WTC11 (cell line): ENCODE results near the gene EGFR. TPM values are rescaled to one million over a fixed set of nuclear protein-coding genes. Genes with fewer than 3 reads are reported as not detected.

Source experiments
- AR ChIP-seq: fragments of 250-450 bp; sonication (Bioruptor Pico); IDR thresholded peaks from 2 replicates; pipeline ENCODE4 v1.9.0; 2021; ENCODE audit warnings: mild to moderate bottlenecking
- ESRRA ChIP-seq: sonication (generic); formaldehyde crosslinking; IDR thresholded peaks from 2 replicates; pipeline ENCODE4 v1.8.1; 2022; ENCODE audit warnings: mild to moderate bottlenecking, missing genetic modification reagents, borderline replicate concordance
- FOXJ3 ChIP-seq: sonication (generic); formaldehyde crosslinking; IDR thresholded peaks from 2 replicates; pipeline ENCODE4 v1.9.0; 2021; ENCODE audit warnings: missing genetic modification reagents, mild to moderate bottlenecking, borderline replicate concordance
- IRF1 ChIP-seq: sonication (generic); formaldehyde crosslinking; IDR thresholded peaks from 2 replicates; pipeline ENCODE4 v1.8.0; 2023; ENCODE audit warnings: missing genetic modification reagents
- MYBL2 ChIP-seq: sonication (generic); formaldehyde crosslinking; IDR thresholded peaks from 2 replicates; pipeline ENCODE4 v1.8.1; 2023; ENCODE audit warnings: mild to moderate bottlenecking, moderate library complexity, missing genetic modification reagents
- PRRX2 ChIP-seq: fragments of 250-450 bp; sonication (Bioruptor Pico); IDR thresholded peaks from 2 replicates; pipeline ENCODE4 v1.8.0; 2021; ENCODE audit warnings: mild to moderate bottlenecking
- SP1 ChIP-seq: sonication (generic); formaldehyde crosslinking; conservative IDR thresholded peaks from 2 replicates; pipeline ENCODE4 v1.8.1; 2022; ENCODE audit warnings: missing genetic modification reagents
- STAT6 ChIP-seq: sonication (generic); formaldehyde crosslinking; conservative IDR thresholded peaks from 2 replicates; pipeline ENCODE4 v1.8.1; 2023; ENCODE audit warnings: mild to moderate bottlenecking, low read depth, missing genetic modification reagents, moderate library complexity
- TEAD1 ChIP-seq: sonication (generic); formaldehyde crosslinking; IDR thresholded peaks from 2 replicates; pipeline ENCODE4 v1.8.0; 2022; ENCODE audit warnings: mild to moderate bottlenecking, missing genetic modification reagents
- TP53 ChIP-seq: sonication (generic); formaldehyde crosslinking; IDR thresholded peaks from 2 replicates; pipeline ENCODE4 v1.8.1; 2023; ENCODE audit warnings: mild to moderate bottlenecking, missing genetic modification reagents
- USF1 ChIP-seq: sonication (generic); formaldehyde crosslinking; IDR thresholded peaks from 2 replicates; pipeline ENCODE4 v1.8.0; 2022; ENCODE audit warnings: mild to moderate bottlenecking, missing genetic modification reagents
- ZNF416 ChIP-seq: fragments of 250-450 bp; sonication (Bioruptor Pico); IDR thresholded peaks from 2 replicates; pipeline ENCODE4 v1.9.0; 2021; ENCODE audit warnings: mild to moderate bottlenecking, inconsistent platforms
- total RNA-seq: library from RNA; stranded (reverse); gene quantifications from 3 replicates; pipeline ENCODE4 v1.2.3, GENCODE V29; 2021
- TF ChIP-seq, protein P1 (sequence below): sonication (generic); formaldehyde crosslinking; IDR thresholded peaks from 2 replicates; pipeline ENCODE4 v1.8.1; 2023; ENCODE audit warnings: mild to moderate bottlenecking, missing genetic modification reagents, borderline replicate concordance
- TF ChIP-seq, protein P2 (sequence below): sonication (generic); formaldehyde crosslinking; IDR thresholded peaks from 2 replicates; pipeline ENCODE4 v1.8.0; 2022; ENCODE audit warnings: mild to moderate bottlenecking, missing genetic modification reagents
- TF ChIP-seq, protein P3 (sequence below): sonication (generic); formaldehyde crosslinking; IDR thresholded peaks from 2 replicates; pipeline ENCODE4 v1.8.1; 2022; ENCODE audit warnings: low read depth, mild to moderate bottlenecking, moderate library complexity, missing genetic modification reagents, borderline replicate concordance

Gene EGFR
- total RNA-seq, 1 experiment from 2014 or later: 5.9 TPM

GRCh38 chr7:55128693-55129394 is 110.0 kb downstream of the EGFR start (continued):
- TF ChIP-seq AR (CRISPR knock-in tag): no peak
- TF ChIP-seq, protein P1, sequence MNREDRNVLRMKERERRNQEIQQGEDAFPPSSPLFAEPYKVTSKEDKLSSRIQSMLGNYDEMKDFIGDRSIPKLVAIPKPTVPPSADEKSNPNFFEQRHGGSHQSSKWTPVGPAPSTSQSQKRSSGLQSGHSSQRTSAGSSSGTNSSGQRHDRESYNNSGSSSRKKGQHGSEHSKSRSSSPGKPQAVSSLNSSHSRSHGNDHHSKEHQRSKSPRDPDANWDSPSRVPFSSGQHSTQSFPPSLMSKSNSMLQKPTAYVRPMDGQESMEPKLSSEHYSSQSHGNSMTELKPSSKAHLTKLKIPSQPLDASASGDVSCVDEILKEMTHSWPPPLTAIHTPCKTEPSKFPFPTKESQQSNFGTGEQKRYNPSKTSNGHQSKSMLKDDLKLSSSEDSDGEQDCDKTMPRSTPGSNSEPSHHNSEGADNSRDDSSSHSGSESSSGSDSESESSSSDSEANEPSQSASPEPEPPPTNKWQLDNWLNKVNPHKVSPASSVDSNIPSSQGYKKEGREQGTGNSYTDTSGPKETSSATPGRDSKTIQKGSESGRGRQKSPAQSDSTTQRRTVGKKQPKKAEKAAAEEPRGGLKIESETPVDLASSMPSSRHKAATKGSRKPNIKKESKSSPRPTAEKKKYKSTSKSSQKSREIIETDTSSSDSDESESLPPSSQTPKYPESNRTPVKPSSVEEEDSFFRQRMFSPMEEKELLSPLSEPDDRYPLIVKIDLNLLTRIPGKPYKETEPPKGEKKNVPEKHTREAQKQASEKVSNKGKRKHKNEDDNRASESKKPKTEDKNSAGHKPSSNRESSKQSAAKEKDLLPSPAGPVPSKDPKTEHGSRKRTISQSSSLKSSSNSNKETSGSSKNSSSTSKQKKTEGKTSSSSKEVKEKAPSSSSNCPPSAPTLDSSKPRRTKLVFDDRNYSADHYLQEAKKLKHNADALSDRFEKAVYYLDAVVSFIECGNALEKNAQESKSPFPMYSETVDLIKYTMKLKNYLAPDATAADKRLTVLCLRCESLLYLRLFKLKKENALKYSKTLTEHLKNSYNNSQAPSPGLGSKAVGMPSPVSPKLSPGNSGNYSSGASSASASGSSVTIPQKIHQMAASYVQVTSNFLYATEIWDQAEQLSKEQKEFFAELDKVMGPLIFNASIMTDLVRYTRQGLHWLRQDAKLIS (CRISPR knock-in tag): no peak
- TF ChIP-seq, protein P2, sequence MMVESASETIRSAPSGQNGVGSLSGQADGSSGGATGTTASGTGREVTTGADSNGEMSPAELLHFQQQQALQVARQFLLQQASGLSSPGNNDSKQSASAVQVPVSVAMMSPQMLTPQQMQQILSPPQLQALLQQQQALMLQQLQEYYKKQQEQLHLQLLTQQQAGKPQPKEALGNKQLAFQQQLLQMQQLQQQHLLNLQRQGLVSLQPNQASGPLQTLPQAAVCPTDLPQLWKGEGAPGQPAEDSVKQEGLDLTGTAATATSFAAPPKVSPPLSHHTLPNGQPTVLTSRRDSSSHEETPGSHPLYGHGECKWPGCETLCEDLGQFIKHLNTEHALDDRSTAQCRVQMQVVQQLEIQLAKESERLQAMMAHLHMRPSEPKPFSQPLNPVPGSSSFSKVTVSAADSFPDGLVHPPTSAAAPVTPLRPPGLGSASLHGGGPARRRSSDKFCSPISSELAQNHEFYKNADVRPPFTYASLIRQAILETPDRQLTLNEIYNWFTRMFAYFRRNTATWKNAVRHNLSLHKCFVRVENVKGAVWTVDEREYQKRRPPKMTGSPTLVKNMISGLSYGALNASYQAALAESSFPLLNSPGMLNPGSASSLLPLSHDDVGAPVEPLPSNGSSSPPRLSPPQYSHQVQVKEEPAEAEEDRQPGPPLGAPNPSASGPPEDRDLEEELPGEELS (CRISPR knock-in tag): no peak
- no peak for TF ChIP-seq STAT6
- no peak for TF ChIP-seq TP53 (CRISPR knock-in tag)
- no peak for TF ChIP-seq IRF1 (CRISPR knock-in tag)
- no peak for TF ChIP-seq ZNF416
- no peak for TF ChIP-seq MYBL2 (CRISPR knock-in tag)
- TF ChIP-seq PRRX2 (CRISPR knock-in tag): no peak
- no peak for TF ChIP-seq ESRRA (CRISPR knock-in tag)
- TF ChIP-seq USF1 (CRISPR knock-in tag): no peak
- TF ChIP-seq FOXJ3 (CRISPR knock-in tag): no peak
- no peak for TF ChIP-seq TEAD1
- TF ChIP-seq SP1 (CRISPR knock-in tag): no peak
- TF ChIP-seq, protein P3, sequence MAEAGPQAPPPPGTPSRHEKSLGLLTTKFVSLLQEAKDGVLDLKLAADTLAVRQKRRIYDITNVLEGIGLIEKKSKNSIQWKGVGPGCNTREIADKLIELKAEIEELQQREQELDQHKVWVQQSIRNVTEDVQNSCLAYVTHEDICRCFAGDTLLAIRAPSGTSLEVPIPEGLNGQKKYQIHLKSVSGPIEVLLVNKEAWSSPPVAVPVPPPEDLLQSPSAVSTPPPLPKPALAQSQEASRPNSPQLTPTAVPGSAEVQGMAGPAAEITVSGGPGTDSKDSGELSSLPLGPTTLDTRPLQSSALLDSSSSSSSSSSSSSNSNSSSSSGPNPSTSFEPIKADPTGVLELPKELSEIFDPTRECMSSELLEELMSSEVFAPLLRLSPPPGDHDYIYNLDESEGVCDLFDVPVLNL (CRISPR knock-in tag): no peak
